Loucy (cell line): ENCODE measurements around the gene MICALL1.

ENCODE experiments used
- H2AFZ ChIP-seq: fragments of 200-600 bp; sonication (generic); 2 replicates; pipeline ENCODE4 v1.6.0; 2016; ENCODE audit warnings: antibody characterized with exemption, mild to moderate bottlenecking, low read length, moderate library complexity
- H3F3A ChIP-seq: fragments of 200-600 bp; 2 replicates; pipeline ENCODE4 v1.6.0; 2016; ENCODE audit warnings: antibody characterized with exemption, low read depth, mild to moderate bottlenecking
- H3K27me3 ChIP-seq: fragments of 200-600 bp; sonication (generic); 2 replicates; pipeline ENCODE4 v1.6.1; 2014; ENCODE audit warnings: low read length, mild to moderate bottlenecking; ENCODE audit not compliant: insufficient read depth, poor library complexity, severe bottlenecking
- H3K36me3 ChIP-seq: fragments of 200-600 bp; sonication (generic); 2 replicates; pipeline ENCODE4 v1.6.1; 2016; ENCODE audit warnings: low read length; ENCODE audit not compliant: insufficient read depth
- H3K4me1 ChIP-seq: fragments of 200-600 bp; sonication (generic); 2 replicates; pipeline ENCODE4 v1.5.1; 2014; ENCODE audit warnings: low read length, mild to moderate bottlenecking; ENCODE audit not compliant: insufficient read depth, poor library complexity, severe bottlenecking
- H3K4me2 ChIP-seq: fragments of 200-600 bp; sonication (generic); 2 replicates; pipeline ENCODE4 v1.6.0; 2014; ENCODE audit warnings: antibody characterized with exemption, low read length, low read depth, mild to moderate bottlenecking; ENCODE audit not compliant: poor library complexity, severe bottlenecking
- H3K4me3 ChIP-seq: fragments of 200-600 bp; sonication (generic); 2 replicates; pipeline ENCODE4 v1.5.1; 2014; ENCODE audit warnings: low read length, mild to moderate bottlenecking, mixed read lengths; ENCODE audit not compliant: poor library complexity, severe bottlenecking
- H3K79me2 ChIP-seq: fragments of 200-600 bp; sonication (generic); 2 replicates; pipeline ENCODE4 v1.6.1; 2014; ENCODE audit warnings: low read length; ENCODE audit not compliant: insufficient read depth
- H3K9ac ChIP-seq: fragments of 200-600 bp; sonication (generic); 2 replicates; pipeline ENCODE4 v1.6.0; 2014; ENCODE audit warnings: mild to moderate bottlenecking, low read depth, low read length, moderate library complexity; ENCODE audit not compliant: poor library complexity, severe bottlenecking
- H3K9me2 ChIP-seq: fragments of 200-600 bp; sonication (generic); replicated peaks from 2 replicates; pipeline ENCODE4 v1.6.1; 2016; ENCODE audit warnings: low read depth, low read length, mixed read lengths
- H3K9me3 ChIP-seq: fragments of 200-600 bp; sonication (generic); 2 replicates; pipeline ENCODE4 v1.6.1; 2014; ENCODE audit warnings: mild to moderate bottlenecking, antibody characterized with exemption, low read length, low read depth; ENCODE audit not compliant: insufficient read depth
- H4K20me1 ChIP-seq: fragments of 200-600 bp; sonication (generic); 2 replicates; pipeline ENCODE4 v1.6.0; 2014; ENCODE audit warnings: antibody characterized with exemption, low read length, mild to moderate bottlenecking; ENCODE audit not compliant: insufficient read depth, poor library complexity, severe bottlenecking
- CTCF ChIP-seq: fragments of 200-600 bp; sonication (generic); conservative IDR thresholded peaks from 2 replicates; pipeline ENCODE4 v1.5.1; 2014; ENCODE audit warnings: mild to moderate bottlenecking, antibody characterized with exemption, low read length
- EZH2phosphoT487 ChIP-seq: fragments of 200-600 bp; IDR thresholded peaks from 2 replicates; pipeline ENCODE4 v1.6.1; 2018; ENCODE audit warnings: antibody characterized with exemption, mild to moderate bottlenecking, moderate library complexity, borderline replicate concordance

MICALL1 gene

GRCh38 chr22:37976547-37976946, 70.5 kb downstream of the MICALL1 start:
- Histone ChIP-seq H4K20me1 (no peaks in the 10 kb centered on the region), H3K79me2 (no peaks in the 10 kb centered on the region), H3K9me2 (no peaks in the 10 kb centered on the region), H3K36me3 (no peaks in the 10 kb centered on the region), H3K9me3 (no peaks in the 10 kb centered on the region), H3K4me3 (no peak overlapping the region), H2AFZ (no peak overlapping the region), H3F3A (no peaks in the 10 kb centered on the region), H3K27me3 (no peaks in the 10 kb centered on the region), H3K9ac (no peak overlapping the region), H3K4me2 (no peak overlapping the region), H3K4me1 (no peaks in the 10 kb centered on the region)
- TF ChIP-seq CTCF: no peak
- TF ChIP-seq EZH2phosphoT487: no peak

GRCh38 chr22:37979782-37980181, 73.7 kb downstream of the MICALL1 start:
- Histone ChIP-seq H3K4me3 (no peak overlapping the region), H4K20me1 (no peaks in the 10 kb centered on the region), H3F3A (no peaks in the 10 kb centered on the region), H3K79me2 (no peaks in the 10 kb centered on the region), H3K9me2 (no peaks in the 10 kb centered on the region), H3K9ac (no peak overlapping the region), H3K4me1 (peaks cover under 1% of the 10 kb centered on the region), H2AFZ (no peak overlapping the region), H3K4me2 (no peak overlapping the region), H3K9me3 (no peaks in the 10 kb centered on the region), H3K27me3 (no peaks in the 10 kb centered on the region), H3K36me3 (no peaks in the 10 kb centered on the region)
- TF ChIP-seq EZH2phosphoT487: no peak
- TF ChIP-seq CTCF: no peak

- Histone ChIP-seq H3K9me2 (no peaks in the 10 kb centered on the region), H2AFZ (no peak overlapping the region), H3K36me3 (no peaks in the 10 kb centered on the region), H3K4me3 (no peak overlapping the region), H3K9ac (no peak overlapping the region), H3K79me2 (no peaks in the 10 kb centered on the region), H3K9me3 (no peaks in the 10 kb centered on the region), H4K20me1 (no peaks in the 10 kb centered on the region), H3K27me3 (no peaks in the 10 kb centered on the region), H3K4me2 (no peak overlapping the region), H3K4me1 (peaks cover 10% of the 10 kb centered on the region), H3F3A (no peaks in the 10 kb centered on the region)
- TF ChIP-seq EZH2phosphoT487 (no peak), CTCF (no peak)
These were observed 75.3 kb downstream of the MICALL1 start for GRCh38 chr22:37981282-37982011.
